Astrocyte (in vitro differentiated cells and primary cell): ENCODE results near the gene NUTF2.

Experiments
- CTCF ChIP-seq: IDR thresholded peaks from 2 replicates; pipeline ENCODE4 v1.5.1; 2011; ENCODE audit warnings: low read depth, mild to moderate bottlenecking, inconsistent platforms, low read length, moderate library complexity; ENCODE audit not compliant: insufficient read depth
- EZH2 ChIP-seq: IDR thresholded peaks from 2 replicates; pipeline ENCODE4 v1.6.1; 2012; ENCODE audit warnings: mild to moderate bottlenecking, low read length, inconsistent platforms; ENCODE audit not compliant: insufficient read depth

- no peak for TF ChIP-seq CTCF
- TF ChIP-seq EZH2 = no peak
Observed at GRCh38 chr16:67855789-67856188, 9.1 kb downstream of the NUTF2 start.
